ENCODE data around the gene UPK1B.

Gene UPK1B

GRCh38 chr3:119145500-119146167 is 27.8 kb upstream of the UPK1B start, which contains the start of gene TEX55:
TSS of gene TEX55 (plus strand) at chr3:119146165. CDS start at chr3:119146190, 25 bp downstream.
- TF ChIP-seq CTCF (IDR thresholded peaks at IDR 0.05; ENCODE audit: control insufficient read depth, insufficient read depth, low read depth, low read length, missing control alignments): peak; percentile 76
- peak; percentile 16 for DNase-seq (ENCODE audit: low read depth)
- no peak within 1 kb of the TSS for H3K4me3 ChIP-seq (ENCODE audit: control insufficient read depth, low read depth, low read length)

- no peak overlapping the region for H3K4me3 ChIP-seq (ENCODE audit: control insufficient read depth, low read depth, low read length)
- DNase-seq (ENCODE audit: low read depth): no peak
Observed at GRCh38 chr3:119146578-119147375, 26.6 kb upstream of the UPK1B start.

GRCh38 chr3:119147494-119147893 is 25.9 kb upstream of the UPK1B start:
- H3K4me3 ChIP-seq (ENCODE audit: control insufficient read depth, low read depth, low read length): no peak overlapping the region
- no peak for DNase-seq (ENCODE audit: low read depth)
- no peak for TF ChIP-seq CTCF (IDR thresholded peaks at IDR 0.05; ENCODE audit: control insufficient read depth, insufficient read depth, low read depth, low read length, missing control alignments)

More at GRCh38 chr3:119146578-119147375, 26.6 kb upstream of the UPK1B start:
- no peak for TF ChIP-seq CTCF (IDR thresholded peaks at IDR 0.05; ENCODE audit: control insufficient read depth, insufficient read depth, low read depth, low read length, missing control alignments)

GRCh38 chr3:119148493-119149180 is 24.8 kb upstream of the UPK1B start:
- H3K4me3 ChIP-seq (ENCODE audit: control insufficient read depth, low read depth, low read length): no peak overlapping the region
- DNase-seq (ENCODE audit: low read depth): peak; percentile 10
- no peak for TF ChIP-seq CTCF (IDR thresholded peaks at IDR 0.05; ENCODE audit: control insufficient read depth, insufficient read depth, low read depth, low read length, missing control alignments)

GRCh38 chr3:119149484-119149883 is 23.9 kb upstream of the UPK1B start:
- no peak overlapping the region for H3K4me3 ChIP-seq (ENCODE audit: control insufficient read depth, low read depth, low read length)
- DNase-seq (ENCODE audit: low read depth): peak; percentile 17
- TF ChIP-seq CTCF (IDR thresholded peaks at IDR 0.05; ENCODE audit: control insufficient read depth, insufficient read depth, low read depth, low read length, missing control alignments): no peak

- TF ChIP-seq CTCF (IDR thresholded peaks at IDR 0.05; ENCODE audit: control insufficient read depth, insufficient read depth, low read depth, low read length, missing control alignments): no peak
- no peak for DNase-seq (ENCODE audit: low read depth)
- no peak overlapping the region for H3K4me3 ChIP-seq (ENCODE audit: control insufficient read depth, low read depth, low read length)
Observed at GRCh38 chr3:119156868-119157267, 16.5 kb upstream of the UPK1B start.
